BLaER1 treated with 17β-estradiol and CSF1 and Interleukin-3, amounts not matched to agents 10 nM and 100 nM (cell line): ENCODE results near the gene CLDN18.

Source experiments
- H3K27ac ChIP-seq, 11 experiments: shearing (Covaris generic); formaldehyde crosslinking; 2 replicates each; pipeline ENCODE4 v1.8.1; 2022
- H3K27me3 ChIP-seq, 11 experiments: shearing (Covaris generic); formaldehyde crosslinking; 2 replicates each; pipeline ENCODE4 v1.8.1; 2022
- H3K36me3 ChIP-seq, 11 experiments: shearing (Covaris generic); formaldehyde crosslinking; 2 replicates each; pipeline ENCODE4 v1.8.1; 2022
- H3K4me1 ChIP-seq, 10 experiments: shearing (Covaris generic); formaldehyde crosslinking; 2 replicates each; pipeline ENCODE4 v1.8.1; 2022
- H3K4me2 ChIP-seq, 11 experiments: shearing (Covaris generic); formaldehyde crosslinking; 2 replicates each; pipeline ENCODE4 v1.8.1; 2022
- H3K4me3 ChIP-seq, 10 experiments: shearing (Covaris generic); formaldehyde crosslinking; 2 replicates each; pipeline ENCODE4 v1.8.1; 2022
- H3K9ac ChIP-seq, 11 experiments: shearing (Covaris generic); formaldehyde crosslinking; 2 replicates each; pipeline ENCODE4 v1.8.1; 2022
- H3K9me3 ChIP-seq, 11 experiments: shearing (Covaris generic); formaldehyde crosslinking; replicated peaks in 1 of 11; 2 replicates each; pipeline ENCODE4 v1.8.1; 2022
- H4K20me1 ChIP-seq, 11 experiments: shearing (Covaris generic); formaldehyde crosslinking; 2 replicates each; pipeline ENCODE4 v1.8.1; 2022
- Cebpa-rat ChIP-seq, 11 experiments: shearing (Covaris generic); IDR thresholded peaks; 2 replicates each; pipeline ENCODE4 v1.8.1; 2022

Gene CLDN18

GRCh38 chr3:137990427-137990826 is 19.5 kb upstream of the CLDN18 start:
- Histone ChIP-seq H3K27me3 (no peaks in the 10 kb centered on the region), H3K4me3 (no peak overlapping the region), H3K4me2 (no peak overlapping the region), H3K36me3 (no peaks in the 10 kb centered on the region), H3K4me1 (no peaks in the 10 kb centered on the region), H3K9me3 (peaks cover 13 to 21% (median 19%) of the 10 kb centered on the region in 11 experiments), H4K20me1 (no peaks in the 10 kb centered on the region), H3K27ac (no peak overlapping the region), H3K9ac (no peak overlapping the region)
- no peak for TF ChIP-seq Cebpa-rat (IDR thresholded peaks at IDR 0.05)

- no peaks in the 10 kb centered on the region for H4K20me1 ChIP-seq
- no peak for TF ChIP-seq Cebpa-rat (IDR thresholded peaks at IDR 0.05)
- no peak overlapping the region for H3K4me2 ChIP-seq
Measured at GRCh38 chr3:137992592-137992991, 17.4 kb upstream of the CLDN18 start.

GRCh38 chr3:137998121-137999042 is 11.6 kb upstream of the CLDN18 start:
- no peak overlapping the region for H3K9ac ChIP-seq
- H3K4me1 ChIP-seq, result peaks cover 0 to 10% (median 0%) of the 10 kb centered on the region in 10 experiments; a peak in 2 of 20 replicates
- no peaks in the 10 kb centered on the region for H4K20me1 ChIP-seq
- H3K4me2 ChIP-seq, result no peak overlapping the region
- peaks cover 14 to 28% (median 20%) of the 10 kb centered on the region in 11 experiments for H3K9me3 ChIP-seq
- H3K27me3 ChIP-seq, result no peaks in the 10 kb centered on the region
- H3K27ac ChIP-seq, result no peak overlapping the region
- no peaks in the 10 kb centered on the region for H3K36me3 ChIP-seq
- H3K4me3 ChIP-seq, result no peak overlapping the region
- no peak for TF ChIP-seq Cebpa-rat (IDR thresholded peaks at IDR 0.05)

More at GRCh38 chr3:137992592-137992991, 17.4 kb upstream of the CLDN18 start:
- Histone ChIP-seq H3K4me3 (no peak overlapping the region), H3K4me1 (peaks cover 0 to 10% (median 0%) of the 10 kb centered on the region in 10 experiments; a peak in 2 of 20 replicates), H3K27ac (no peak overlapping the region), H3K36me3 (no peaks in the 10 kb centered on the region), H3K27me3 (no peaks in the 10 kb centered on the region), H3K9ac (no peak overlapping the region), H3K9me3 (peaks cover 14 to 28% (median 21%) of the 10 kb centered on the region in 11 experiments)

- no peak overlapping the region for H3K27ac ChIP-seq
- H3K9me3 ChIP-seq, result no peaks in the 10 kb centered on the region
- no peaks in the 10 kb centered on the region for H3K36me3 ChIP-seq
- no peak for TF ChIP-seq Cebpa-rat (IDR thresholded peaks at IDR 0.05)
- H3K4me2 ChIP-seq, result no peak overlapping the region
- H3K4me1 ChIP-seq, result no peaks in the 10 kb centered on the region
- H3K9ac ChIP-seq, result no peak overlapping the region
- H3K27me3 ChIP-seq, result no peaks in the 10 kb centered on the region
- no peaks in the 10 kb centered on the region for H4K20me1 ChIP-seq
- no peak overlapping the region for H3K4me3 ChIP-seq
Measured at GRCh38 chr3:138003069-138003468, 6.9 kb upstream of the CLDN18 start.

DNA sequence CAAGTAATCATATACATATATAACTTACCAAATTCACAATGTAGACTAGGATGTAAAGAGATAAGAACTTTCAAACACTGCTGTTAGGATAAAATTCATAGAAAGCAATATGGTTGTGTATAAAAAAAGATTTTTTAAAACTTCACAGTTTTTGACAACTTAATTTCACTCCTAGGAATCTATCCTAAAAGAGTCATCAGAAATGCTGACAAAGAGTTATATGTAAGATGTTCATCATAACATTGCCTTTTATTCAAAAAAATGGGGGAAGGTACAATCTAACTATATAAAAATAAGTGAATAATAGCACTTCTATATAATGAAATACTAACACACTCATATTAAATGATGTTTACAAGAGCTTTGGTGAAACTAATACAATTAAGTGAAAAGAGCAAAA is 4.3 kb upstream of the CLDN18 start:
- no peak overlapping the region for H3K4me2 ChIP-seq
- H3K27me3 ChIP-seq, result no peaks in the 10 kb centered on the region
- H3K9ac ChIP-seq, result no peak overlapping the region
- no peaks in the 10 kb centered on the region for H4K20me1 ChIP-seq
- no peak overlapping the region for H3K4me3 ChIP-seq
- TF ChIP-seq Cebpa-rat (IDR thresholded peaks at IDR 0.05), result no peak
- H3K9me3 ChIP-seq, result no peaks in the 10 kb centered on the region
- no peaks in the 10 kb centered on the region for H3K4me1 ChIP-seq
- no peaks in the 10 kb centered on the region for H3K36me3 ChIP-seq
- H3K27ac ChIP-seq, result no peak overlapping the region

DNA sequence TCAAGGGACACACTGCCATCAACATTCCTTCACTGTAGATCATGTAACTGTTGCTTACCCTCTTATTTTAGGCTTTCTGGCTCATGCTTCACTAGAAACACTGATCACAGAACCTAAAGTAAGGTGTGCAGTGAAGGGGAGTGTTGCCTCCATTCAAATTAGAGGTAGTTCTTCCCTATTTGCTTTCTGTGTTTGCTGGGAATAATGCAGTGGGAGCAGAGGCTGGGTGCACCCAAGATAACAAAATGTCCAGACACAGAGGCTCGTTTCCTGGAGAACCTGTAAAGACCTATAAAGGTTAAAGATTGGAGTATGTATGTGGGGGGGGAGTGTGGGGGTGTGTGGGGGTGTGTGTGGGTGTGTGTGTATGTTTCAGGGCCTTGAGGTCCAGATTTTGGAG is 2.1 kb upstream of the CLDN18 start:
- no peak overlapping the region for H3K27ac ChIP-seq
- no peaks in the 10 kb centered on the region for H3K4me1 ChIP-seq
- H3K36me3 ChIP-seq, result no peaks in the 10 kb centered on the region
- no peaks in the 10 kb centered on the region for H3K27me3 ChIP-seq
- H3K4me2 ChIP-seq, result no peak overlapping the region
- no peaks in the 10 kb centered on the region for H3K9me3 ChIP-seq
- no peaks in the 10 kb centered on the region for H4K20me1 ChIP-seq
- H3K9ac ChIP-seq, result no peak overlapping the region
- H3K4me3 ChIP-seq, result no peak overlapping the region
- TF ChIP-seq Cebpa-rat (IDR thresholded peaks at IDR 0.05), result no peak

DNA sequence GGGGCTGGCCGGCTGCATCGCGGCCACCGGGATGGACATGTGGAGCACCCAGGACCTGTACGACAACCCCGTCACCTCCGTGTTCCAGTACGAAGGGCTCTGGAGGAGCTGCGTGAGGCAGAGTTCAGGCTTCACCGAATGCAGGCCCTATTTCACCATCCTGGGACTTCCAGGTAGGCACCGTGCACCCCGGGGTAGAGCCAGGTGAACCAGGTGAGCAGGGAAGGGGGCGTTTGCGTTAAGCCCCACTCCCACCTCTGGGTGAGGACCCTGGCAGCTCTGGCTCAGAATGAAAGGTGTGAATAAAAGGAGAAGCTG is 267 bp downstream of the CLDN18 start:
- Histone ChIP-seq H3K36me3 (no peaks in the 10 kb centered on the region), H3K4me3 (no peak overlapping the region), H3K27me3 (no peaks in the 10 kb centered on the region), H3K4me1 (no peaks in the 10 kb centered on the region), H4K20me1 (no peaks in the 10 kb centered on the region), H3K9ac (no peak overlapping the region), H3K9me3 (no peaks in the 10 kb centered on the region), H3K4me2 (no peak overlapping the region), H3K27ac (no peak overlapping the region)
- no peak for TF ChIP-seq Cebpa-rat (IDR thresholded peaks at IDR 0.05)

GRCh38 chr3:138011722-138012121 is 1.8 kb downstream of the CLDN18 start:
- Histone ChIP-seq H3K9ac (no peak overlapping the region), H3K4me3 (no peak overlapping the region), H3K36me3 (no peaks in the 10 kb centered on the region), H4K20me1 (no peaks in the 10 kb centered on the region), H3K27me3 (no peaks in the 10 kb centered on the region), H3K9me3 (no peaks in the 10 kb centered on the region), H3K4me1 (no peaks in the 10 kb centered on the region), H3K27ac (no peak overlapping the region), H3K4me2 (no peak overlapping the region)
- no peak for TF ChIP-seq Cebpa-rat (IDR thresholded peaks at IDR 0.05)

- H3K9me3 ChIP-seq, result no peaks in the 10 kb centered on the region
- no peaks in the 10 kb centered on the region for H3K27me3 ChIP-seq
- no peak for TF ChIP-seq Cebpa-rat (IDR thresholded peaks at IDR 0.05)
- no peak overlapping the region for H3K9ac ChIP-seq
- H3K27ac ChIP-seq, result no peak overlapping the region
- H4K20me1 ChIP-seq, result no peaks in the 10 kb centered on the region
- H3K4me1 ChIP-seq, result no peaks in the 10 kb centered on the region
- no peak overlapping the region for H3K4me3 ChIP-seq
- H3K4me2 ChIP-seq, result no peak overlapping the region
- no peaks in the 10 kb centered on the region for H3K36me3 ChIP-seq
Measured at GRCh38 chr3:138012526-138012925, 2.6 kb downstream of the CLDN18 start.

DNA sequence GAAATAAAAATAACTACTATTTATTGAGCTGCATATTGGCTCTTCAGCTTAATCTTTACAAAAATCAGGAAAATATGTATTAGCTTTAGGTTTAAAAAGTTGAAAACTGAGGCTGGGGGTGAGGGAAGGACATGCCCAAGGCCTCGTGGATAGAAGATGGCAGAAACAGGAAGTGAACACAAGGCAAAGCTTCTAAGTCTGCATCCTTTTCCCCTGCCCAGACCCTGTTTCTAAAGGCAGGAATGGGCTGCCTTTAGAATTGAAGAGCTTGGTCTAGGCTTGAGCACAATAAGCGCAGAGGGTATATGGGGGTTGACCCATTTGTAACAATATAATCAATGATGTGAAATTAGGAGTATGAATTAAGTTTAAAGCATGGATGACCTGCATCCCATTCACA is 6.1 kb downstream of the CLDN18 start:
- Histone ChIP-seq H3K9ac (no peak overlapping the region), H3K27me3 (no peaks in the 10 kb centered on the region), H3K4me3 (no peak overlapping the region), H3K27ac (no peak overlapping the region), H3K4me1 (no peaks in the 10 kb centered on the region), H3K36me3 (no peaks in the 10 kb centered on the region), H3K4me2 (no peak overlapping the region), H3K9me3 (no peaks in the 10 kb centered on the region), H4K20me1 (no peaks in the 10 kb centered on the region)
- no peak for TF ChIP-seq Cebpa-rat (IDR thresholded peaks at IDR 0.05)
